ENCODE data around the gene GNA14.
"Not testable (repeated sequence)": the region's sequence is repeated elsewhere in the genome, so short reads cannot be mapped to it uniquely, and the experiment has no call there.

GNA14 gene

GRCh38 chr9:77587851-77588250, 60.3 kb downstream of the GNA14 start:
- Histone ChIP-seq H3K4me1 (ENCODE audit: insufficient read depth, insufficient read length) (peaks cover 3% of the 10 kb centered on the region), H3K9me3 (ENCODE audit: insufficient read depth, low read length) (no peaks in the 10 kb centered on the region), H3K36me3 (ENCODE audit: insufficient read depth, insufficient read length, low read length) (no peaks in the 10 kb centered on the region), H3K9ac (ENCODE audit: insufficient read length, low read depth) (no peak overlapping the region), H3K27me3 (ENCODE audit: insufficient read depth, insufficient read length) (no peaks in the 10 kb centered on the region), H3K4me3 (ENCODE audit: insufficient read length, low read depth) (no peak overlapping the region)
- DNase-seq (ENCODE audit: low read depth, low spot score), result no peak
- TF ChIP-seq SUZ12 (IDR thresholded peaks at IDR 0.05; ENCODE audit: extremely low read depth, insufficient read depth, insufficient read length), result no peak
- TF ChIP-seq ZNF274 (IDR thresholded peaks at IDR 0.05; ENCODE audit: low read depth, low read length), result no peak
- no peak for TF ChIP-seq YY1 (IDR thresholded peaks at IDR 0.05; ENCODE audit: insufficient read depth, insufficient read length)

- peaks cover 3% of the 10 kb centered on the region for H3K4me1 ChIP-seq (ENCODE audit: insufficient read depth, insufficient read length)
- DNase-seq (ENCODE audit: low read depth, low spot score), result no peak
- TF ChIP-seq SUZ12 (IDR thresholded peaks at IDR 0.05; ENCODE audit: extremely low read depth, insufficient read depth, insufficient read length), result no peak
- TF ChIP-seq ZNF274 (IDR thresholded peaks at IDR 0.05; ENCODE audit: low read depth, low read length), result no peak
- TF ChIP-seq YY1 (IDR thresholded peaks at IDR 0.05; ENCODE audit: insufficient read depth, insufficient read length), result no peak
Observed at GRCh38 chr9:77587042-77587441, 61.1 kb downstream of the GNA14 start.

GRCh38 chr9:77586591-77586990, 61.5 kb downstream of the GNA14 start:
- Histone ChIP-seq H3K4me1 (ENCODE audit: insufficient read depth, insufficient read length) (peaks cover 3% of the 10 kb centered on the region), H3K9ac (ENCODE audit: insufficient read length, low read depth) (no peak overlapping the region), H3K4me3 (ENCODE audit: insufficient read length, low read depth) (no peak overlapping the region), H3K36me3 (ENCODE audit: insufficient read depth, insufficient read length, low read length) (no peaks in the 10 kb centered on the region), H3K9me3 (ENCODE audit: insufficient read depth, low read length) (no peaks in the 10 kb centered on the region), H3K27me3 (ENCODE audit: insufficient read depth, insufficient read length) (no peaks in the 10 kb centered on the region)
- DNase-seq (ENCODE audit: low read depth, low spot score), result no peak
- TF ChIP-seq ZNF274 (IDR thresholded peaks at IDR 0.05; ENCODE audit: low read depth, low read length), result no peak
- no peak for TF ChIP-seq SUZ12 (IDR thresholded peaks at IDR 0.05; ENCODE audit: extremely low read depth, insufficient read depth, insufficient read length)
- TF ChIP-seq YY1 (IDR thresholded peaks at IDR 0.05; ENCODE audit: insufficient read depth, insufficient read length), result no peak

More at GRCh38 chr9:77587042-77587441, 61.1 kb downstream of the GNA14 start:
- H3K9me3 ChIP-seq (ENCODE audit: insufficient read depth, low read length), result no peaks in the 10 kb centered on the region
- H3K4me3 ChIP-seq (ENCODE audit: insufficient read length, low read depth), result no peak overlapping the region
- H3K27me3 ChIP-seq (ENCODE audit: insufficient read depth, insufficient read length), result no peaks in the 10 kb centered on the region
- no peak overlapping the region for H3K9ac ChIP-seq (ENCODE audit: insufficient read length, low read depth)
- no peaks in the 10 kb centered on the region for H3K36me3 ChIP-seq (ENCODE audit: insufficient read depth, insufficient read length, low read length)

- DNase-seq (ENCODE audit: low read depth, low spot score), result peak; percentile 60
- H3K4me3 ChIP-seq (ENCODE audit: insufficient read length, low read depth), result no peak overlapping the region
- H3K27me3 ChIP-seq (ENCODE audit: insufficient read depth, insufficient read length), result no peaks in the 10 kb centered on the region
- no peak overlapping the region for H3K9ac ChIP-seq (ENCODE audit: insufficient read length, low read depth)
- no peaks in the 10 kb centered on the region for H3K9me3 ChIP-seq (ENCODE audit: insufficient read depth, low read length)
- TF ChIP-seq YY1 (IDR thresholded peaks at IDR 0.05; ENCODE audit: insufficient read depth, insufficient read length), result no peak
- TF ChIP-seq SUZ12 (IDR thresholded peaks at IDR 0.05; ENCODE audit: extremely low read depth, insufficient read depth, insufficient read length), result no peak
- no peak for TF ChIP-seq ZNF274 (IDR thresholded peaks at IDR 0.05; ENCODE audit: low read depth, low read length)
- no peaks in the 10 kb centered on the region for H3K36me3 ChIP-seq (ENCODE audit: insufficient read depth, insufficient read length, low read length)
- peaks cover 3% of the 10 kb centered on the region for H3K4me1 ChIP-seq (ENCODE audit: insufficient read depth, insufficient read length)
Observed at GRCh38 chr9:77585335-77585786, 62.8 kb downstream of the GNA14 start.

- H3K4me3 ChIP-seq (ENCODE audit: insufficient read length, low read depth); H3K9ac ChIP-seq (ENCODE audit: insufficient read length, low read depth); H3K36me3 ChIP-seq (ENCODE audit: insufficient read depth, insufficient read length, low read length); H3K4me1 ChIP-seq (ENCODE audit: insufficient read depth, insufficient read length); DNase-seq (ENCODE audit: low read depth, low spot score); H3K9me3 ChIP-seq (ENCODE audit: insufficient read depth, low read length); H3K27me3 ChIP-seq (ENCODE audit: insufficient read depth, insufficient read length): not testable (repeated sequence)
Observed at GRCh38 chr9:77584927-77585326, 63.2 kb downstream of the GNA14 start.

- no peaks in the 10 kb centered on the region for H3K9me3 ChIP-seq (ENCODE audit: insufficient read depth, low read length)
- H3K27me3 ChIP-seq (ENCODE audit: insufficient read depth, insufficient read length), result no peaks in the 10 kb centered on the region
- no peak overlapping the region for H3K4me3 ChIP-seq (ENCODE audit: insufficient read length, low read depth)
- H3K4me1 ChIP-seq (ENCODE audit: insufficient read depth, insufficient read length), result no peaks in the 10 kb centered on the region
- H3K36me3 ChIP-seq (ENCODE audit: insufficient read depth, insufficient read length, low read length), result no peaks in the 10 kb centered on the region
- no peak for DNase-seq (ENCODE audit: low read depth, low spot score)
- TF ChIP-seq ZNF274 (IDR thresholded peaks at IDR 0.05; ENCODE audit: low read depth, low read length) (no peak), YY1 (IDR thresholded peaks at IDR 0.05; ENCODE audit: insufficient read depth, insufficient read length) (no peak), SUZ12 (IDR thresholded peaks at IDR 0.05; ENCODE audit: extremely low read depth, insufficient read depth, insufficient read length) (no peak)
- no peak overlapping the region for H3K9ac ChIP-seq (ENCODE audit: insufficient read length, low read depth)
Observed at GRCh38 chr9:77582961-77583576, 65.1 kb downstream of the GNA14 start.

- DNase-seq (ENCODE audit: low read depth, low spot score), result no peak
- Histone ChIP-seq H3K27me3 (ENCODE audit: insufficient read depth, insufficient read length) (no peaks in the 10 kb centered on the region), H3K4me1 (ENCODE audit: insufficient read depth, insufficient read length) (no peaks in the 10 kb centered on the region), H3K4me3 (ENCODE audit: insufficient read length, low read depth) (no peak overlapping the region), H3K36me3 (ENCODE audit: insufficient read depth, insufficient read length, low read length) (no peaks in the 10 kb centered on the region), H3K9me3 (ENCODE audit: insufficient read depth, low read length) (no peaks in the 10 kb centered on the region), H3K9ac (ENCODE audit: insufficient read length, low read depth) (no peak overlapping the region)
- TF ChIP-seq ZNF274 (IDR thresholded peaks at IDR 0.05; ENCODE audit: low read depth, low read length), result no peak
- TF ChIP-seq YY1 (IDR thresholded peaks at IDR 0.05; ENCODE audit: insufficient read depth, insufficient read length), result no peak
- no peak for TF ChIP-seq SUZ12 (IDR thresholded peaks at IDR 0.05; ENCODE audit: extremely low read depth, insufficient read depth, insufficient read length)
Observed at GRCh38 chr9:77582525-77582924, 65.6 kb downstream of the GNA14 start.
